Ishikawa (cell line): ENCODE results near the gene PNPLA2.

Source experiments
- TAF1 ChIP-seq: IDR thresholded peaks from 2 replicates; pipeline ENCODE4 v1.6.1; 2012; ENCODE audit warnings: low read depth, mild to moderate bottlenecking
- TCF12 ChIP-seq: IDR thresholded peaks from 2 replicates; pipeline ENCODE4 v1.6.1; 2012; ENCODE audit warnings: low read depth

GRCh38 chr11:811446-812245 is 7.1 kb upstream of the PNPLA2 start:
- TF ChIP-seq TAF1 (no peak), TCF12 (no peak)
